ENCODE data around the gene KCNJ10. TPM values are rescaled to one million over a fixed set of nuclear protein-coding genes. Genes with fewer than 3 reads are reported as not detected.
A peak's percentile ranks its signal among the peaks of the same experiment; 100 is the strongest.

The KCNJ10 gene
- total and polyA plus RNA-seq, 8 donors: 0.05 to 0.09 (median 0.08) TPM; not detected in 5

GRCh38 chr1:159980076-159980475 lies 89.9 kb downstream of the KCNJ10 start:
- Histone ChIP-seq H3K27me3 (no peaks in the 10 kb centered on the region), H3K4me3 (no peak overlapping the region), H3K4me1 (no peaks in the 10 kb centered on the region), H3K36me3 (no peaks in the 10 kb centered on the region), H3K9me3 (no peaks in the 10 kb centered on the region), H3K27ac (no peak overlapping the region)
- peak in 1 of 6 donors; percentile 1 for DNase-seq
- no peak for FAIRE-seq
- intact Hi-C loops (cut with DNase I): no loop called here
- 67% methylated on average over 6 of the region's 6 CpGs for WGBS, 2 donors
- no peak for TF ChIP-seq CTCF (IDR thresholded peaks at IDR 0.05)
- ATAC-seq: no peak

GRCh38 chr1:159979257-159979656 lies 90.7 kb downstream of the KCNJ10 start:
- H3K9me3 ChIP-seq: no peaks in the 10 kb centered on the region
- H3K36me3 ChIP-seq: no peaks in the 10 kb centered on the region
- H3K4me3 ChIP-seq: no peak overlapping the region
- no peaks in the 10 kb centered on the region for H3K27me3 ChIP-seq
- DNase-seq: no peak
- ATAC-seq: no peak
- WGBS, 2 donors: 61 to 75% methylated on average over 3 of the region's 3 CpGs
- intact Hi-C loops (cut with DNase I): no loop called here
- peak; percentile 37 for FAIRE-seq
- H3K27ac ChIP-seq: no peak overlapping the region
- no peak for TF ChIP-seq CTCF (IDR thresholded peaks at IDR 0.05)
- no peaks in the 10 kb centered on the region for H3K4me1 ChIP-seq

- H3K4me3 ChIP-seq: no peak overlapping the region
- H3K36me3 ChIP-seq: no peaks in the 10 kb centered on the region
- no peaks in the 10 kb centered on the region for H3K9me3 ChIP-seq
- WGBS, 2 donors: 71 to 73% methylated on average over 2 of the region's 2 CpGs
- no peaks in the 10 kb centered on the region for H3K4me1 ChIP-seq
- no peak overlapping the region for H3K27ac ChIP-seq
- no peak for TF ChIP-seq CTCF (IDR thresholded peaks at IDR 0.05)
- FAIRE-seq (no peak), ATAC-seq (no peak), DNase-seq (no peak)
- H3K27me3 ChIP-seq: no peaks in the 10 kb centered on the region
- intact Hi-C loops (cut with DNase I): no loop called here
Observed at GRCh38 chr1:159978107-159978398, 91.9 kb downstream of the KCNJ10 start.

- FAIRE-seq: no peak
- Histone ChIP-seq H3K36me3 (no peaks in the 10 kb centered on the region), H3K27ac (no peak overlapping the region), H3K27me3 (no peaks in the 10 kb centered on the region), H3K4me3 (no peak overlapping the region), H3K9me3 (no peaks in the 10 kb centered on the region), H3K4me1 (no peaks in the 10 kb centered on the region)
- TF ChIP-seq CTCF (IDR thresholded peaks at IDR 0.05): no peak
- 79 to 80% methylated on average over 6 of the region's 6 CpGs for WGBS, 2 donors
- no peak for ATAC-seq
- no peak for DNase-seq
- intact Hi-C loops (cut with DNase I): no loop called here
Observed at GRCh38 chr1:159977364-159978106, 92.4 kb downstream of the KCNJ10 start.

GRCh38 chr1:159974350-159974965 lies 95.5 kb downstream of the KCNJ10 start:
- FAIRE-seq: no peak
- no peaks in the 10 kb centered on the region for H3K36me3 ChIP-seq
- 86 to 92% methylated on average over 7 of the region's 7 CpGs for WGBS, 2 donors
- TF ChIP-seq CTCF (IDR thresholded peaks at IDR 0.05): no peak
- ATAC-seq: no peak
- H3K9me3 ChIP-seq: no peaks in the 10 kb centered on the region
- no peaks in the 10 kb centered on the region for H3K27me3 ChIP-seq
- peaks cover 11 to 14% (median 13%) of the 10 kb centered on the region in 3 donors for H3K4me1 ChIP-seq
- no peak overlapping the region for H3K4me3 ChIP-seq
- no peak for DNase-seq
- intact Hi-C loops (cut with DNase I): no loop called here
- H3K27ac ChIP-seq: no peak overlapping the region

Measured in pancreas (tissue), 10 donors.